IMR-90 (cell line): ENCODE results near the gene AP2B1. TPM values are rescaled to one million over a fixed set of nuclear protein-coding genes. Genes with fewer than 3 reads are reported as not detected.

Experiments
- ATAC-seq: fragments of 200-7000 bp; cut with Tn5 transposase; 2 replicates; pipeline ENCODE4 v1.9.1; 2020; ENCODE audit warnings: low read depth, mild to moderate bottlenecking, moderate library complexity
- BruUV-seq: library from RNA; stranded (reverse); fragments of 400-500 nt; replicated peaks from 2 replicates; lab custom pipeline; 2021; lab: Mats Ljungman, UMichigan
- CTCF ChIA-PET: fragments of 300-600 bp; formaldehyde crosslinking; extraction: SDS; loops from one replicate; lab custom pipeline; 2021; ENCODE audit warnings: antibody characterized with exemption; lab: Yijun Ruan, JAX
- POLR2A ChIA-PET: fragments of 300-600 bp; sonication (Branson Sonifier 250); formaldehyde crosslinking; loops from one replicate; lab custom pipeline; 2022; ENCODE audit warnings: antibody characterized with exemption; ENCODE audit not compliant: unreplicated experiment; lab: Charles Lee
- DNase-seq: peaks from one replicate; pipeline ENCODE4 v3.0.0; 2013
- H2AFZ ChIP-seq: replicated peaks from 2 replicates; pipeline ENCODE3; 2013; ENCODE audit warnings: low read length, mild to moderate bottlenecking; ENCODE audit not compliant: poor library complexity
- H2AK5ac ChIP-seq: 2 replicates; pipeline ENCODE4 v1.6.1; 2013; ENCODE audit warnings: low read depth, low read length, inconsistent platforms
- H2AK9ac ChIP-seq: replicated peaks from 2 replicates; pipeline ENCODE3; 2013; ENCODE audit warnings: mild to moderate bottlenecking, low read depth, low read length, moderate library complexity; ENCODE audit not compliant: poor library complexity
- H2BK120ac ChIP-seq: 2 replicates; pipeline ENCODE4 v1.6.1; 2013; ENCODE audit warnings: low read depth, low read length, inconsistent platforms
- H2BK15ac ChIP-seq: 3 replicates; pipeline ENCODE4 v1.6.1; 2013; ENCODE audit warnings: low read depth, low read length, inconsistent platforms
- H2BK20ac ChIP-seq: 2 replicates; pipeline ENCODE4 v1.6.1; 2013; ENCODE audit warnings: low read depth, mild to moderate bottlenecking, inconsistent platforms, low read length, moderate library complexity
- H2BK5ac ChIP-seq: 2 replicates; pipeline ENCODE4 v1.6.1; 2013; ENCODE audit warnings: mild to moderate bottlenecking, low read depth, low read length, inconsistent platforms; ENCODE audit not compliant: poor library complexity, severe bottlenecking
- H3K14ac ChIP-seq: replicated peaks from 2 replicates; pipeline ENCODE4 v1.6.1; 2013; ENCODE audit warnings: low read depth, low read length, inconsistent platforms
- H3K18ac ChIP-seq: 2 replicates; pipeline ENCODE4 v1.6.1; 2013; ENCODE audit warnings: low read depth, low read length, control low read depth
- H3K23ac ChIP-seq: 2 replicates; pipeline ENCODE4 v1.6.1; 2013; ENCODE audit warnings: low read depth, low read length, inconsistent platforms
- H3K27ac ChIP-seq: 2 replicates; pipeline ENCODE4 v1.5.1; 2013; ENCODE audit warnings: mild to moderate bottlenecking, control low read depth, low read length; ENCODE audit not compliant: insufficient read depth
- H3K27me3 ChIP-seq: 2 replicates; pipeline ENCODE4 v1.6.1; 2013; ENCODE audit warnings: low read length; ENCODE audit not compliant: control insufficient read depth, insufficient read depth
- H3K36me3 ChIP-seq: 2 replicates; pipeline ENCODE4 v1.6.1; 2013; ENCODE audit warnings: low read length, mixed read lengths; ENCODE audit not compliant: control insufficient read depth, insufficient read depth
- H3K4ac ChIP-seq: 2 replicates; pipeline ENCODE4 v1.6.1; 2013; ENCODE audit warnings: low read depth, low read length, inconsistent platforms
- H3K4me1 ChIP-seq: 2 replicates; pipeline ENCODE4 v1.6.1; 2013; ENCODE audit warnings: low read length, mixed read lengths; ENCODE audit not compliant: control insufficient read depth, insufficient read depth
- H3K4me2 ChIP-seq: 2 replicates; pipeline ENCODE4 v1.6.1; 2013; ENCODE audit warnings: low read depth, mild to moderate bottlenecking, control low read depth, low read length, moderate library complexity
- H3K4me3 ChIP-seq: 2 replicates; pipeline ENCODE4 v1.5.1; 2013; ENCODE audit warnings: low read depth, mild to moderate bottlenecking, control low read depth, low read length, moderate library complexity; ENCODE audit not compliant: insufficient read depth
- H3K56ac ChIP-seq: 2 replicates; pipeline ENCODE4 v1.6.1; 2013; ENCODE audit warnings: low read length, inconsistent platforms; ENCODE audit not compliant: insufficient read depth; ENCODE audit errors: extremely low read depth
- H3K79me1 ChIP-seq, 2 experiments: 2 replicates each; pipeline ENCODE4 v1.6.1; 2013; ENCODE audit warnings: low read length in 2 of 2, inconsistent platforms in 1 of 2, low read depth in 1 of 2
- H3K9ac ChIP-seq: 2 replicates; pipeline ENCODE4 v1.6.1; 2013; ENCODE audit warnings: low read depth, low read length, control low read depth
- H3K9me1 ChIP-seq: 2 replicates; pipeline ENCODE4 v1.6.1; 2013; ENCODE audit warnings: low read length, inconsistent platforms; ENCODE audit not compliant: insufficient read depth
- H3K9me3 ChIP-seq: 2 replicates; pipeline ENCODE4 v1.6.1; 2013; ENCODE audit warnings: low read length; ENCODE audit not compliant: control insufficient read depth, insufficient read depth
- H4K20me1 ChIP-seq: 2 replicates; pipeline ENCODE4 v1.6.1; 2013; ENCODE audit warnings: low read length, inconsistent platforms; ENCODE audit not compliant: insufficient read depth
- H4K5ac ChIP-seq: 2 replicates; pipeline ENCODE4 v1.6.1; 2013; ENCODE audit warnings: mild to moderate bottlenecking, low read depth, low read length, control low read depth
- H4K8ac ChIP-seq, 2 experiments: 2 replicates each; pipeline ENCODE4 v1.6.1; 2013; ENCODE audit warnings: low read depth in 2 of 2, low read length in 2 of 2, control low read depth in 1 of 2, inconsistent platforms in 1 of 2
- H4K91ac ChIP-seq: 2 replicates; pipeline ENCODE4 v1.6.1; 2013; ENCODE audit warnings: low read depth, low read length, inconsistent platforms; ENCODE audit not compliant: insufficient read depth
- CTCF ChIP-seq: conservative IDR thresholded peaks from 2 replicates; pipeline ENCODE4 v1.5.1; 2012; ENCODE audit warnings: mild to moderate bottlenecking, low read depth, low read length, improper control_type of control experiment
- MAZ ChIP-seq: IDR thresholded peaks from 2 replicates; pipeline ENCODE4 v1.6.1; 2012; ENCODE audit warnings: low read depth, mild to moderate bottlenecking, low read length, improper control_type of control experiment, moderate library complexity, borderline replicate concordance
- NFE2L2 ChIP-seq: fragments of 150-350 bp; IDR thresholded peaks from 2 replicates; pipeline ENCODE4 v1.6.1; 2016; ENCODE audit warnings: low read depth, mild to moderate bottlenecking, low read length
- RAD21 ChIP-seq: IDR thresholded peaks from 2 replicates; pipeline ENCODE4 v1.6.1; 2012; ENCODE audit warnings: low read length, improper control_type of control experiment
- WGBS, 2 experiments: methylation state at CpG; one replicate each; pipeline versions ENCODE4 v1.1.5 to v1.1.7; 2013; ENCODE audit warnings: missing lambda C conversion rate in 2 of 2; ENCODE audit not compliant: insufficient read length in 1 of 2; ENCODE audit errors: extremely low coverage in 2 of 2; 5-methylcytosine and 5-hydroxymethylcytosine counted together
- dilution Hi-C: fragments of 300-500 bp; cut with HindIII; formaldehyde crosslinking; loops from one replicate; pipeline ENCODE4 v1.14.3; 2018; ENCODE audit warnings: low sequenced_read_pairs; ENCODE audit not compliant: unreplicated experiment
- in situ Hi-C: fragments of 300-500 bp; cut with MboI; formaldehyde crosslinking; loops from 3 replicates; pipeline ENCODE4 v1.14.3; 2019; ENCODE audit warnings: low sequenced_read_pairs, inconsistent platforms, mixed read lengths
- intact Hi-C: fragments of 100-400 bp; cut with micrococcal nuclease; formaldehyde crosslinking; loops from 2 replicates; pipeline ENCODE4 v1.10.0; 2022
- polyA plus RNA-seq, 3 experiments: library from polyadenylated mRNA; depleted of rRNA; stranded (reverse); fragments of >200 nt; gene quantifications; 2 replicates each; pipeline ENCODE4 v1.2.3, GENCODE V29; 2012; ENCODE audit warnings: low replicate concordance in 1 of 3
- total RNA-seq: library from RNA; depleted of rRNA; stranded (reverse); fragments of >200 nt; gene quantifications from 2 replicates; pipeline ENCODE4 v1.2.3, GENCODE V29; 2012

AP2B1 gene
- total and polyA plus RNA-seq, 2 of the 4 experiments (the other 2 are of a cell fraction), result 102 to 125 TPM

- no peak for TF ChIP-seq RAD21
- no peak for TF ChIP-seq NFE2L2
Observed at GRCh38 chr17:35548208-35548810, 38.8 kb upstream of the AP2B1 start (continued).

- POLR2A ChIA-PET, result no interaction called here
- H3K18ac ChIP-seq, result no peak overlapping the region
- no peak for ATAC-seq
- TF ChIP-seq CTCF (no peak), MAZ (no peak)
- no peaks in the 10 kb centered on the region for H3K36me3 ChIP-seq
- CTCF ChIA-PET, result interaction anchor here (1.0 to 1.5 kb wide), 2 partner anchors 11 to 568 kb away, joined by 3 to 4 read pairs; no protein-coding TSS in a partner anchor
- H2BK20ac ChIP-seq, result no peak overlapping the region
- H2BK5ac ChIP-seq, result no peak overlapping the region
- no peak overlapping the region for H3K4me2 ChIP-seq
- no peak overlapping the region for H4K5ac ChIP-seq
- DNase-seq, result no peak
- H4K20me1 ChIP-seq, result no peaks in the 10 kb centered on the region
- H2AK5ac ChIP-seq, result no peak overlapping the region
- H3K9me3 ChIP-seq, result no peaks in the 10 kb centered on the region
- H3K4ac ChIP-seq, result no peak overlapping the region
- H3K4me1 ChIP-seq, result no peaks in the 10 kb centered on the region
- no peak overlapping the region for H2BK120ac ChIP-seq
- H3K27ac ChIP-seq, result no peak overlapping the region
- no peak overlapping the region for H3K23ac ChIP-seq
- no peaks in the 10 kb centered on the region for H3K79me1 ChIP-seq
- dilution Hi-C loops (loop anchor here (25.0 kb wide), 2 partner anchors 237 to 362 kb away; partner anchors contain the start of gene SLC35G3), in situ Hi-C loops (loop anchor here (25.0 kb wide), 1 partner anchor 1137 kb away; no protein-coding TSS in a partner anchor), intact Hi-C loops (loop anchor here (10.0 kb wide), 1 partner anchor 554 kb away; no protein-coding TSS in a partner anchor)
- no peak overlapping the region for H3K9ac ChIP-seq
- peaks cover 24% of the 10 kb centered on the region for H3K27me3 ChIP-seq
- no peak overlapping the region for H2AK9ac ChIP-seq
- no TSS peak for BruUV-seq
- no CpG with 5 or more reads among the region's 1 CpG for WGBS, 2 experiments
- no peak overlapping the region for H3K14ac ChIP-seq
- no peak overlapping the region for H2BK15ac ChIP-seq
- H3K9me1 ChIP-seq, result no peaks in the 10 kb centered on the region
- H2AFZ ChIP-seq, result no peak overlapping the region
- H3K56ac ChIP-seq, result no peak overlapping the region
- H4K8ac ChIP-seq, result no peak overlapping the region
- no peak overlapping the region for H4K91ac ChIP-seq
- H3K4me3 ChIP-seq, result no peak overlapping the region
Observed at GRCh38 chr17:35548978-35549377, 38.1 kb upstream of the AP2B1 start.
